Caco-2 (cell line): Measurements from ENCODE around the gene DRC1. TPM values are rescaled to one million over a fixed set of nuclear protein-coding genes. Genes with fewer than 3 reads are reported as not detected.

Experiments used
- BruUV-seq: library from RNA; stranded (reverse); fragments of 400-500 nt; replicated peaks from 2 replicates; lab custom pipeline; 2021; lab: Mats Ljungman, UMichigan
- CTCF ChIA-PET: fragments of 300-600 bp; sonication (Branson Sonifier 250); formaldehyde crosslinking; loops from one replicate; lab custom pipeline; 2022; ENCODE audit warnings: antibody characterized with exemption; lab: Charles Lee
- POLR2A ChIA-PET: fragments of 300-600 bp; sonication (Branson Sonifier 250); formaldehyde crosslinking; loops from one replicate; lab custom pipeline; 2022; ENCODE audit warnings: antibody characterized with exemption; lab: Charles Lee
- DNase-seq, 2 experiments: peaks; one replicate each; pipeline versions ENCODE4 v3.0.0 to v3.0.0-alpha.2; 2020 to 2022
- H3K27me3 ChIP-seq: replicated peaks from 2 replicates; pipeline ENCODE4 v1.6.0; 2011; ENCODE audit warnings: low read length; ENCODE audit not compliant: control insufficient read depth, insufficient read depth
- H3K36me3 ChIP-seq: 2 replicates; pipeline ENCODE4 v1.5.1; 2011; ENCODE audit warnings: low read length; ENCODE audit not compliant: control insufficient read depth, insufficient read depth
- H3K4me1 ChIP-seq: fragments of 250-450 bp; sonication (Bioruptor Pico); 2 replicates; pipeline ENCODE4 v1.5.1; 2020; ENCODE audit warnings: mild to moderate bottlenecking
- H3K4me3 ChIP-seq: 2 replicates; pipeline ENCODE4 v1.5.1; 2011; ENCODE audit warnings: low read depth, mild to moderate bottlenecking, control low read depth, low read length
- H3K9me3 ChIP-seq: fragments of 250-450 bp; sonication (Bioruptor Pico); 2 replicates; pipeline ENCODE4 v1.5.1; 2020; ENCODE audit warnings: mild to moderate bottlenecking, moderate library complexity
- H3K27ac Mint-ChIP-seq: one replicate; pipeline ENCODE4 v1.8.0; 2022; ENCODE audit warnings: mixed read lengths; ENCODE audit not compliant: unreplicated experiment
- H3K27me3 Mint-ChIP-seq: one replicate; pipeline ENCODE4 v1.8.0; 2022; ENCODE audit warnings: mixed read lengths; ENCODE audit not compliant: insufficient read depth, unreplicated experiment
- H3K36me3 Mint-ChIP-seq: one replicate; pipeline ENCODE4 v1.8.0; 2022; ENCODE audit warnings: mild to moderate bottlenecking, mixed read lengths; ENCODE audit not compliant: insufficient read depth, unreplicated experiment
- H3K4me1 Mint-ChIP-seq: one replicate; pipeline ENCODE4 v1.8.0; 2022; ENCODE audit warnings: low read depth, mixed read lengths; ENCODE audit not compliant: unreplicated experiment
- H3K4me3 Mint-ChIP-seq: one replicate; pipeline ENCODE4 v1.8.0; 2022; ENCODE audit warnings: mild to moderate bottlenecking, moderate library complexity, mixed read lengths; ENCODE audit not compliant: unreplicated experiment
- H3K9me3 Mint-ChIP-seq: one replicate; pipeline ENCODE4 v1.8.0; 2022; ENCODE audit warnings: mixed read lengths; ENCODE audit not compliant: unreplicated experiment
- intact Hi-C: fragments of 100-400 bp; cut with micrococcal nuclease; formaldehyde crosslinking; loops from one replicate; pipeline ENCODE4 v1.10.0; 2022; ENCODE audit not compliant: unreplicated experiment
- total RNA-seq: library from RNA; stranded (reverse); gene quantifications from 2 replicates; pipeline ENCODE4 v1.2.3, GENCODE V29; 2022
- TF ChIP-seq, protein P1 (sequence below), 2 experiments: fragments of 200-600 bp in 1 of 2; IDR thresholded peaks; 1 replicate in 1 of 2; 2 replicates in 1 of 2; pipeline versions ENCODE4 v1.5.1 to v1.8.0; 2011 to 2022; ENCODE audit warnings: antibody characterized with exemption in 1 of 2, control low read depth in 1 of 2, inconsistent platforms in 1 of 2, low read depth in 1 of 2, low read length in 1 of 2, mild to moderate bottlenecking in 1 of 2, moderate library complexity in 1 of 2; ENCODE audit not compliant: insufficient read depth in 1 of 2, severe bottlenecking in 1 of 2, unreplicated experiment in 1 of 2

The DRC1 gene
- total RNA-seq, 1 experiment from 2014 or later: 1.1 TPM

DNA sequence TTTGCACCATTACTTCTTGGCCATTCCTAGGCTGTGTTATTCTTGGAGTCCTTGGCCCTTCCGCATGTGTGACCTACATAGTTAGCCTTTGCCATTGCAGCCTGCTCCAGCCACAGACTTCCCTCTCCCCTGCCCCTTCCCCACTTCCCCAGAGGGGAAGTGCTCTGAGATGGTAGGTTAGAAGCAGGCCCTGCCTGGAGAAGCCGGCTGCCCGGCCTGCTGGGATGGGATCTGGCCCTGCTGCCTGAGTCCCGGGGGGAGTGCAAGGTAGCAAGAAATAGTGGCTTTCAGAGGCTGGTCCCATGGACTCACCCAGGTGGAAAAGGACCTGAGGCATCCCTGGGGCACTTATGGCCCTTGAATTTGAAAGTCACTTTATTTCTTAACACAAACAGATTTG is 104.6 kb downstream of the DRC1 start:
- H3K4me3 Mint-ChIP-seq: no peak overlapping the region

More for the DNA sequence above, 104.6 kb downstream of the DRC1 start:
- peaks cover 7% of the 10 kb centered on the region for H3K27me3 Mint-ChIP-seq
- ChIA-PET POLR2A (no interaction called here), CTCF (no interaction called here)
- no peaks in the 10 kb centered on the region for H3K9me3 Mint-ChIP-seq
- Histone ChIP-seq H3K4me1 (no peaks in the 10 kb centered on the region), H3K9me3 (no peaks in the 10 kb centered on the region), H3K4me3 (no peak overlapping the region), H3K36me3 (no peaks in the 10 kb centered on the region), H3K27me3 (no peaks in the 10 kb centered on the region)
- H3K4me1 Mint-ChIP-seq: peaks cover 7% of the 10 kb centered on the region
- TF ChIP-seq, protein P1, sequence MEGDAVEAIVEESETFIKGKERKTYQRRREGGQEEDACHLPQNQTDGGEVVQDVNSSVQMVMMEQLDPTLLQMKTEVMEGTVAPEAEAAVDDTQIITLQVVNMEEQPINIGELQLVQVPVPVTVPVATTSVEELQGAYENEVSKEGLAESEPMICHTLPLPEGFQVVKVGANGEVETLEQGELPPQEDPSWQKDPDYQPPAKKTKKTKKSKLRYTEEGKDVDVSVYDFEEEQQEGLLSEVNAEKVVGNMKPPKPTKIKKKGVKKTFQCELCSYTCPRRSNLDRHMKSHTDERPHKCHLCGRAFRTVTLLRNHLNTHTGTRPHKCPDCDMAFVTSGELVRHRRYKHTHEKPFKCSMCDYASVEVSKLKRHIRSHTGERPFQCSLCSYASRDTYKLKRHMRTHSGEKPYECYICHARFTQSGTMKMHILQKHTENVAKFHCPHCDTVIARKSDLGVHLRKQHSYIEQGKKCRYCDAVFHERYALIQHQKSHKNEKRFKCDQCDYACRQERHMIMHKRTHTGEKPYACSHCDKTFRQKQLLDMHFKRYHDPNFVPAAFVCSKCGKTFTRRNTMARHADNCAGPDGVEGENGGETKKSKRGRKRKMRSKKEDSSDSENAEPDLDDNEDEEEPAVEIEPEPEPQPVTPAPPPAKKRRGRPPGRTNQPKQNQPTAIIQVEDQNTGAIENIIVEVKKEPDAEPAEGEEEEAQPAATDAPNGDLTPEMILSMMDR (IDR thresholded peaks at IDR 0.05; ENCODE audit: insufficient read depth in 1 of 2, low read depth in 1 of 2, low read length in 1 of 2, severe bottlenecking in 1 of 2, unreplicated experiment in 1 of 2): no peak
- H3K36me3 Mint-ChIP-seq: no peaks in the 10 kb centered on the region
- BruUV-seq: no TSS peak
- no peak overlapping the region for H3K27ac Mint-ChIP-seq
- DNase-seq: no peak
- intact Hi-C loops: no loop called here

Other genes starting within 250 kb of the DRC1 start
- 15.6 and 23.6 TPM in 2 replicates for gene GAREM2, start 228.8 kb upstream of the DRC1 start, total RNA-seq
- 143 and 150 TPM in 2 replicates for gene HADHA, start 157.3 kb upstream of the DRC1 start, total RNA-seq
- 93.2 and 106 TPM in 2 replicates for gene HADHB, start 157.0 kb upstream of the DRC1 start, total RNA-seq
- 61.3 and 68.9 TPM in 2 replicates for gene SELENOI, start 55.8 kb upstream of the DRC1 start, total RNA-seq
- 0.09 and 0.18 TPM in 2 replicates for gene ADGRF3, start 55.1 kb upstream of the DRC1 start, total RNA-seq
- gene OTOF, start 76.2 kb downstream of the DRC1 start, total RNA-seq: 0.09 TPM in 2 replicates
- gene CIB4, start 239.4 kb downstream of the DRC1 start, total RNA-seq: not detected in 2 replicates